WTC11 (cell line): ENCODE measurements around the gene EXOC4. TPM values are rescaled to one million over a fixed set of nuclear protein-coding genes. Genes with fewer than 3 reads are reported as not detected.

Experiments used
- GRHL2 ChIP-seq: fragments of 250-450 bp; sonication (Bioruptor Pico); IDR thresholded peaks from 2 replicates; pipeline ENCODE4 v1.8.0; 2022; ENCODE audit warnings: mild to moderate bottlenecking, moderate library complexity; ENCODE audit not compliant: insufficient replicate concordance, severe bottlenecking
- TEAD4 ChIP-seq: sonication (generic); formaldehyde crosslinking; IDR thresholded peaks from 2 replicates; pipeline ENCODE4 v1.8.0; 2022; ENCODE audit warnings: mild to moderate bottlenecking, missing genetic modification reagents
- ZBTB21 ChIP-seq: sonication (generic); formaldehyde crosslinking; IDR thresholded peaks from 2 replicates; pipeline ENCODE4 v1.8.1; 2023; ENCODE audit warnings: mild to moderate bottlenecking, missing genetic modification reagents, borderline replicate concordance
- microRNA-seq: library from miRNA; unstranded; fragments of <30 nt; microRNA quantifications from one replicate; pipeline ENCODE4 v1.2.0, GENCODE V29; 2022; ENCODE audit warnings: borderline number of aligned reads
- total RNA-seq: library from RNA; stranded (reverse); gene quantifications from 3 replicates; pipeline ENCODE4 v1.2.3, GENCODE V29; 2021
- TF ChIP-seq, protein P1 (sequence below): sonication (generic); formaldehyde crosslinking; IDR thresholded peaks from 2 replicates; pipeline ENCODE4 v1.8.0; 2023; ENCODE audit warnings: missing genetic modification reagents, mild to moderate bottlenecking, borderline replicate concordance

EXOC4 gene
- total RNA-seq, 1 experiment from 2014 or later = 62.0 TPM

- TF ChIP-seq, protein P1, sequence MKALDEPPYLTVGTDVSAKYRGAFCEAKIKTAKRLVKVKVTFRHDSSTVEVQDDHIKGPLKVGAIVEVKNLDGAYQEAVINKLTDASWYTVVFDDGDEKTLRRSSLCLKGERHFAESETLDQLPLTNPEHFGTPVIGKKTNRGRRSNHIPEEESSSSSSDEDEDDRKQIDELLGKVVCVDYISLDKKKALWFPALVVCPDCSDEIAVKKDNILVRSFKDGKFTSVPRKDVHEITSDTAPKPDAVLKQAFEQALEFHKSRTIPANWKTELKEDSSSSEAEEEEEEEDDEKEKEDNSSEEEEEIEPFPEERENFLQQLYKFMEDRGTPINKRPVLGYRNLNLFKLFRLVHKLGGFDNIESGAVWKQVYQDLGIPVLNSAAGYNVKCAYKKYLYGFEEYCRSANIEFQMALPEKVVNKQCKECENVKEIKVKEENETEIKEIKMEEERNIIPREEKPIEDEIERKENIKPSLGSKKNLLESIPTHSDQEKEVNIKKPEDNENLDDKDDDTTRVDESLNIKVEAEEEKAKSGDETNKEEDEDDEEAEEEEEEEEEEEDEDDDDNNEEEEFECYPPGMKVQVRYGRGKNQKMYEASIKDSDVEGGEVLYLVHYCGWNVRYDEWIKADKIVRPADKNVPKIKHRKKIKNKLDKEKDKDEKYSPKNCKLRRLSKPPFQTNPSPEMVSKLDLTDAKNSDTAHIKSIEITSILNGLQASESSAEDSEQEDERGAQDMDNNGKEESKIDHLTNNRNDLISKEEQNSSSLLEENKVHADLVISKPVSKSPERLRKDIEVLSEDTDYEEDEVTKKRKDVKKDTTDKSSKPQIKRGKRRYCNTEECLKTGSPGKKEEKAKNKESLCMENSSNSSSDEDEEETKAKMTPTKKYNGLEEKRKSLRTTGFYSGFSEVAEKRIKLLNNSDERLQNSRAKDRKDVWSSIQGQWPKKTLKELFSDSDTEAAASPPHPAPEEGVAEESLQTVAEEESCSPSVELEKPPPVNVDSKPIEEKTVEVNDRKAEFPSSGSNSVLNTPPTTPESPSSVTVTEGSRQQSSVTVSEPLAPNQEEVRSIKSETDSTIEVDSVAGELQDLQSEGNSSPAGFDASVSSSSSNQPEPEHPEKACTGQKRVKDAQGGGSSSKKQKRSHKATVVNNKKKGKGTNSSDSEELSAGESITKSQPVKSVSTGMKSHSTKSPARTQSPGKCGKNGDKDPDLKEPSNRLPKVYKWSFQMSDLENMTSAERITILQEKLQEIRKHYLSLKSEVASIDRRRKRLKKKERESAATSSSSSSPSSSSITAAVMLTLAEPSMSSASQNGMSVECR = no peak
- TF ChIP-seq TEAD4 (no peak), GRHL2 (no peak), ZBTB21 (no peak)
- TF ChIP-seq, all 79 proteins: peak for 0
These were observed 862.1 kb downstream of the EXOC4 start (continued) for GRCh38 chr7:134114992-134115391.

Small RNA genes lying within 50 kb of the gene (microRNA-seq; reads per million reads assigned to microRNA genes)
- not detected for gene MIR6133

Other genes starting within 250 kb of the EXOC4 start
- 105 to 114 TPM (median 106 TPM) in 3 replicates for gene CHCHD3, start 171.0 kb upstream of the EXOC4 start, total RNA-seq